Caco-2 (cell line): Measurements from ENCODE around the gene COX6B2. TPM values are rescaled to one million over a fixed set of nuclear protein-coding genes. Genes with fewer than 3 reads are reported as not detected.

ENCODE experiments used
- BruUV-seq: library from RNA; stranded (reverse); fragments of 400-500 nt; replicated peaks from 2 replicates; lab custom pipeline; 2021; lab: Mats Ljungman, UMichigan
- CTCF ChIA-PET: fragments of 300-600 bp; sonication (Branson Sonifier 250); formaldehyde crosslinking; loops from one replicate; lab custom pipeline; 2022; ENCODE audit warnings: antibody characterized with exemption; lab: Charles Lee
- POLR2A ChIA-PET: fragments of 300-600 bp; sonication (Branson Sonifier 250); formaldehyde crosslinking; loops from one replicate; lab custom pipeline; 2022; ENCODE audit warnings: antibody characterized with exemption; lab: Charles Lee
- DNase-seq, 2 experiments: peaks; one replicate each; pipeline versions ENCODE4 v3.0.0 to v3.0.0-alpha.2; 2020 to 2022
- H3K27me3 ChIP-seq: replicated peaks from 2 replicates; pipeline ENCODE4 v1.6.0; 2011; ENCODE audit warnings: low read length; ENCODE audit not compliant: control insufficient read depth, insufficient read depth
- H3K36me3 ChIP-seq: 2 replicates; pipeline ENCODE4 v1.5.1; 2011; ENCODE audit warnings: low read length; ENCODE audit not compliant: control insufficient read depth, insufficient read depth
- H3K4me1 ChIP-seq: fragments of 250-450 bp; sonication (Bioruptor Pico); 2 replicates; pipeline ENCODE4 v1.5.1; 2020; ENCODE audit warnings: mild to moderate bottlenecking
- H3K4me3 ChIP-seq: 2 replicates; pipeline ENCODE4 v1.5.1; 2011; ENCODE audit warnings: low read depth, mild to moderate bottlenecking, control low read depth, low read length
- H3K9me3 ChIP-seq: fragments of 250-450 bp; sonication (Bioruptor Pico); 2 replicates; pipeline ENCODE4 v1.5.1; 2020; ENCODE audit warnings: mild to moderate bottlenecking, moderate library complexity
- H3K27ac Mint-ChIP-seq: one replicate; pipeline ENCODE4 v1.8.0; 2022; ENCODE audit warnings: mixed read lengths; ENCODE audit not compliant: unreplicated experiment
- H3K27me3 Mint-ChIP-seq: one replicate; pipeline ENCODE4 v1.8.0; 2022; ENCODE audit warnings: mixed read lengths; ENCODE audit not compliant: insufficient read depth, unreplicated experiment
- H3K36me3 Mint-ChIP-seq: one replicate; pipeline ENCODE4 v1.8.0; 2022; ENCODE audit warnings: mild to moderate bottlenecking, mixed read lengths; ENCODE audit not compliant: insufficient read depth, unreplicated experiment
- H3K4me1 Mint-ChIP-seq: one replicate; pipeline ENCODE4 v1.8.0; 2022; ENCODE audit warnings: low read depth, mixed read lengths; ENCODE audit not compliant: unreplicated experiment
- H3K4me3 Mint-ChIP-seq: one replicate; pipeline ENCODE4 v1.8.0; 2022; ENCODE audit warnings: mild to moderate bottlenecking, moderate library complexity, mixed read lengths; ENCODE audit not compliant: unreplicated experiment
- H3K9me3 Mint-ChIP-seq: one replicate; pipeline ENCODE4 v1.8.0; 2022; ENCODE audit warnings: mixed read lengths; ENCODE audit not compliant: unreplicated experiment
- intact Hi-C: fragments of 100-400 bp; cut with micrococcal nuclease; formaldehyde crosslinking; loops from one replicate; pipeline ENCODE4 v1.10.0; 2022; ENCODE audit not compliant: unreplicated experiment
- total RNA-seq: library from RNA; stranded (reverse); gene quantifications from 2 replicates; pipeline ENCODE4 v1.2.3, GENCODE V29; 2022
- TF ChIP-seq, protein P1 (sequence below), 2 experiments: fragments of 200-600 bp in 1 of 2; IDR thresholded peaks; 1 replicate in 1 of 2; 2 replicates in 1 of 2; pipeline versions ENCODE4 v1.5.1 to v1.8.0; 2011 to 2022; ENCODE audit warnings: antibody characterized with exemption in 1 of 2, control low read depth in 1 of 2, inconsistent platforms in 1 of 2, low read depth in 1 of 2, low read length in 1 of 2, mild to moderate bottlenecking in 1 of 2, moderate library complexity in 1 of 2; ENCODE audit not compliant: insufficient read depth in 1 of 2, severe bottlenecking in 1 of 2, unreplicated experiment in 1 of 2

COX6B2 gene
- total RNA-seq, 1 experiment from 2014 or later, result 0.27 TPM

DNA sequence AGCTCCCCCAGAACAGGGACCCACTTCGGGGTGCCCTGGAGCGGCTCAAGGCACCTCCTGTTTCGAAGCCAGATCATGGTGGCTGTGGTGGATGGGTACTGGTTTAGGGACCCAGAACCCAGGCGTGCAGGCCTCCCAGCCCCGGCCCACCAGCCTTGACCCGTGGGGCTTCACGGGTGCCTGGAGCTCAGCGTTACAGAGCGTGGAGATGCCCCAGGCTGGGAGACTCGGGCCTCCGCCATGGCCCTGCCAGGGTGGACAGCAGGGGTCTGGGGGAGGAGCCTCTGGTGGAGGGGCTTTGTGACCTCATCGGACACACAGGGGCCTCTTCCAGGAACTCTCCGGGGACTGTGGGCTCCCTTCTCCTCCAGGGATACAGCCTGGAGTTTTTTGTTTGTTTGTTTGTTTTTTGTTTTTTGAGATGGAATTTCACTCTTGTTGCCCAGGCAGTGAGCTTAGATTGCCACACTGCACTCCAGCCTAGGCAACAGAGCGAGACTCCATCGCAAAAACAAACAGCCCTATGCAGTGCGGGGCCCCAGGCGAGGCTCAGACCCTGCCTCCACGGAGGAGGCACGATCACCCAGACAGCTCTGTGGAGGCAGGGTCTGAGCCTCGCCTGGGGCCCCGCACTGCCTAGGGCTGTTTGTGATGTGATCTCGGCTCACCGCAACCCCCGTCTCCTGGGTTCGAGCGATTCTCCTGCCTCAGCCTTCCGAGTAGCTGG is 8.6 kb upstream of the COX6B2 start, which contains the start of gene GARIN5B:
GARIN5B (minus strand) TSS at position 271 of the 727 bp plus-strand sequence; CDS start at position 77, 194 bp downstream.
- no peaks in the 10 kb centered on the region for H3K36me3 Mint-ChIP-seq
- Histone ChIP-seq H3K4me3 (no peak within 1 kb of the TSS), H3K4me1 (no peaks in the 10 kb centered on the region), H3K27me3 (no peaks in the 10 kb centered on the region), H3K9me3 (no peaks in the 10 kb centered on the region), H3K36me3 (no peaks in the 10 kb centered on the region)
- DNase-seq, result no peak
- no peaks in the 10 kb centered on the region for H3K9me3 Mint-ChIP-seq
- H3K4me1 Mint-ChIP-seq, result no peaks in the 10 kb centered on the region
- H3K27ac Mint-ChIP-seq, result no peak within 1 kb of the TSS
- TF ChIP-seq, protein P1, sequence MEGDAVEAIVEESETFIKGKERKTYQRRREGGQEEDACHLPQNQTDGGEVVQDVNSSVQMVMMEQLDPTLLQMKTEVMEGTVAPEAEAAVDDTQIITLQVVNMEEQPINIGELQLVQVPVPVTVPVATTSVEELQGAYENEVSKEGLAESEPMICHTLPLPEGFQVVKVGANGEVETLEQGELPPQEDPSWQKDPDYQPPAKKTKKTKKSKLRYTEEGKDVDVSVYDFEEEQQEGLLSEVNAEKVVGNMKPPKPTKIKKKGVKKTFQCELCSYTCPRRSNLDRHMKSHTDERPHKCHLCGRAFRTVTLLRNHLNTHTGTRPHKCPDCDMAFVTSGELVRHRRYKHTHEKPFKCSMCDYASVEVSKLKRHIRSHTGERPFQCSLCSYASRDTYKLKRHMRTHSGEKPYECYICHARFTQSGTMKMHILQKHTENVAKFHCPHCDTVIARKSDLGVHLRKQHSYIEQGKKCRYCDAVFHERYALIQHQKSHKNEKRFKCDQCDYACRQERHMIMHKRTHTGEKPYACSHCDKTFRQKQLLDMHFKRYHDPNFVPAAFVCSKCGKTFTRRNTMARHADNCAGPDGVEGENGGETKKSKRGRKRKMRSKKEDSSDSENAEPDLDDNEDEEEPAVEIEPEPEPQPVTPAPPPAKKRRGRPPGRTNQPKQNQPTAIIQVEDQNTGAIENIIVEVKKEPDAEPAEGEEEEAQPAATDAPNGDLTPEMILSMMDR (IDR thresholded peaks at IDR 0.05; ENCODE audit: insufficient read depth in 1 of 2, low read depth in 1 of 2, low read length in 1 of 2, severe bottlenecking in 1 of 2, unreplicated experiment in 1 of 2), result no peak
- intact Hi-C loops, result no loop called here
- BruUV-seq, result no TSS peak
- no peaks in the 10 kb centered on the region for H3K27me3 Mint-ChIP-seq
- ChIA-PET CTCF (no interaction called here), POLR2A (no interaction called here)
- no peak within 1 kb of the TSS for H3K4me3 Mint-ChIP-seq

DNA sequence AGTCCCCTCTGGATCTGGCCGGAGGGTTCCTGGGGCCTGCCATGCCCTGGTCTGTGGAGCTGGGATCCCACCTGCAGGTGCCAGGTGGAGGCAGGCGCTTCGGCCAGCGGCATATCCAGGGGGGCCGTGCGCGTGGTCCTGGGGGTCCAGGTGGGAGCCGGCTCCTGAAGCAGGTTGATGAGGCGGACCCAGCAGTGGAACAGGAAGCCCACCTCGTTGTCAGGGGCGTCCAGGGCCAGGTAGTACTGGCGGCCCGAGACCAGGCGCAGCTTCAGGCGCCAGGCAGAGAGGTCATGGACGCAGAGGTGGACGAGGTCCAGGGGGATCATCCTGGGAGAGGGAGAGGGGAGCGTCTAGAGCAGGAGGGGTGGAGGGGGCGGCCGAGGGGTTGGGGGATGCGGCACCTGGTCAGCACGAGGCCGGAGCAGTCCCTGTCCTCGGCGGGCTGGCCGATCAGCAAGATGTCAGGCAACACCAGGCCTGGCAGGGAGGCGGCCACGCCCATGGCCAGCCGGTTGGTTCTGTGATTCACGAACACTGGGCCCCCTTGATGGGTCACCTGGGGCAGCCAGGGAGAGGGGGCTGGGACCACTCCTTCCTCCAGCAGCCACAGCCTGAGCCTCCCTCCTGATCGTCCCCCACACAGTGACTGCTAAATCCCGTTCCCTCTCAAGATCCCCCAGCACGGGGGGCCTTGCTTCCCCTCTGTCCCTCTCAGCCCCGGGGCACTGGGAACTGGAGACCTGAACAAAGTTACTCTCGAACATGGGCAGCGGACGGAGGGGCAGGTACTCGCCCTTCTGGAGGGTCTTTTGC is 7.9 kb upstream of the COX6B2 start:
- no peaks in the 10 kb centered on the region for H3K9me3 ChIP-seq
- BruUV-seq, result no TSS peak
- no peak overlapping the region for H3K4me3 ChIP-seq
- no peaks in the 10 kb centered on the region for H3K9me3 Mint-ChIP-seq
- no peaks in the 10 kb centered on the region for H3K36me3 Mint-ChIP-seq
- no peaks in the 10 kb centered on the region for H3K4me1 Mint-ChIP-seq
- no peaks in the 10 kb centered on the region for H3K27me3 ChIP-seq
- no peak overlapping the region for H3K4me3 Mint-ChIP-seq
- no peaks in the 10 kb centered on the region for H3K36me3 ChIP-seq
- intact Hi-C loops, result no loop called here
- no peaks in the 10 kb centered on the region for H3K4me1 ChIP-seq
- CTCF ChIA-PET, result no interaction called here
- TF ChIP-seq, protein P1 (IDR thresholded peaks at IDR 0.05; ENCODE audit: insufficient read depth in 1 of 2, low read depth in 1 of 2, low read length in 1 of 2, severe bottlenecking in 1 of 2, unreplicated experiment in 1 of 2), result no peak
- H3K27me3 Mint-ChIP-seq, result peaks cover 1% of the 10 kb centered on the region
- DNase-seq, result no peak
- no peak overlapping the region for H3K27ac Mint-ChIP-seq
- POLR2A ChIA-PET, result no interaction called here

DNA sequence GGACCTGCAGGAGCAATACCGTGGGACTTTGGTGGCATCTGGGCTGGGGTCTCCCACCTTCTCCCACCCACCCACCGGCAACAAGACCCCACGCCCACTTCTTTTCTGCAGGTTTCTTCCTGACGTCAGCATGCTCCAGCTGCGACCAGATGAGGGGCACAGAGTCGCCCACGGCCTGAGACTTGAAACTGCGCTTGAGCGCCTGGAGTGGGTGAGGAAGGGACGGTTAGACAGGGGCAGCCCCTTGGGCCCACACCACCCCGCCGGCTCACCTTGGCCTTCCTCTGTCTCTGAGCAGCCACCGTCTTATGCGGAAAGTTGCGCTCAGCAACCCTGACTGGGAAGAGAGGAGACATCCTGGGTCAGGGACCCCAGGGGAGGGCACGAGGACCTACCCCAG is 6.4 kb upstream of the COX6B2 start:
- Histone ChIP-seq H3K36me3 (no peaks in the 10 kb centered on the region), H3K4me1 (no peaks in the 10 kb centered on the region), H3K27me3 (no peaks in the 10 kb centered on the region), H3K9me3 (no peaks in the 10 kb centered on the region), H3K4me3 (no peak overlapping the region)
- BruUV-seq, result no TSS peak
- ChIA-PET CTCF (no interaction called here), POLR2A (no interaction called here)
- Mint-ChIP-seq H3K4me1 (no peaks in the 10 kb centered on the region), H3K9me3 (no peaks in the 10 kb centered on the region), H3K27me3 (peaks cover 6% of the 10 kb centered on the region), H3K27ac (no peak overlapping the region), H3K36me3 (no peaks in the 10 kb centered on the region), H3K4me3 (no peak overlapping the region)
- intact Hi-C loops, result no loop called here
- TF ChIP-seq, protein P1 (IDR thresholded peaks at IDR 0.05; ENCODE audit: insufficient read depth in 1 of 2, low read depth in 1 of 2, low read length in 1 of 2, severe bottlenecking in 1 of 2, unreplicated experiment in 1 of 2), result no peak
- no peak for DNase-seq
